8988T (cell line): ENCODE results near the gene KRT15.
A peak's percentile ranks its signal among the peaks of the same experiment; 100 is the strongest.

Experiments used
- DNase-seq: peaks from one replicate; pipeline ENCODE4 v3.0.0; 2011

The KRT15 gene

DNA sequence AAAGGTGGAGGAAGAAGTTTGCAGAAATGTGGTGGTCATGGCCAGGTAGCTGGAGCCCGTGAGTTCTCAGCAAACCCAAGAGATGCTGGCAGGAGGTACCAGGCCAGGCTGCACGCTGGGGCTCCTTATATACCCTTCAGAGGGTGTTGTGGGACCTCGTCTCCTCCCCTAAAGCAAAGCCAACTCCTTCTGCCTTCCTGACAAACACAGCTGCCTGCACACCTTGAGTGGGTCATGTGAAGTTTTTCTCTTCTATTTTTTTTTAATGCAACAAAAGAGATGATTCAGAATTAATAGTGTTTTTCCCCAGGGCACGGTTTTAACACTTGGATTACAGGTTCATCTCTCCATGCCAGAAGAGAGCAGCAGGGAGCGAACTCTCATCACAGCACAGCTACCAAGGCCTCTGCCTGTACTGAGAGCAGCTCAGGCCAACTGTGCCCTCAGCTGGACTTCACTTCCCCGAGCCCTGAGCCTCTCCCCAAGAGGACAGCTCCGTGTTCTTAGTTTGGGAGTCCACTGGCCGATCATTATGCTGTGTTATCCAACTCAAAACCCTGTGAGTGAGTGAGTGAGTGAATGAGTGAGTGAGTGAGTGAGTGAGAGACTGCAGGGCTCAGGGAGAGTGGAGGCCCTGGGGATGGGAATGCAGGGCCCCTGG is at the start of gene KRT15:
TSS of gene KRT15 (minus strand) at position 102 of the 661 bp plus-strand sequence. CDS start at position 39, 63 bp downstream.
- DNase-seq: no peak

DNA sequence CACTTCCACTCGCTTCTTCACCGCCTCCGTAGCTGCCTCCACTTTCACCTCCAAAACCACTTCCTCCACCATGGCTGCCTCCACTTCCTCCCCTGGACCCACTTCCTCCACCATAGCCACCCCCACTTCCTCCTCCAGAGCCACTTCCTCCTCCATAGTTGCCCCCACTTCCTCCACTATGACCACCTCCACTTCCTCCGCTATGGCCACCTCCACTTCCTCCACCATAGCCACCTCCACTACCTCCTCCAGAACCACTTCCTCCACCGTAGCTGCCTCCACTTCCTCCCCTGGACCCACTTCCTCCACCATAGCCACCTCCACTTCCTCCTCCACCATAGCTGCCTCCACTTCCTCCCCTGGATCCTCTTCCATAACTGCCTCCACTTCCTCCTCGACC is 48.6 kb upstream of the KRT15 start:
- DNase-seq: no peak

DNA sequence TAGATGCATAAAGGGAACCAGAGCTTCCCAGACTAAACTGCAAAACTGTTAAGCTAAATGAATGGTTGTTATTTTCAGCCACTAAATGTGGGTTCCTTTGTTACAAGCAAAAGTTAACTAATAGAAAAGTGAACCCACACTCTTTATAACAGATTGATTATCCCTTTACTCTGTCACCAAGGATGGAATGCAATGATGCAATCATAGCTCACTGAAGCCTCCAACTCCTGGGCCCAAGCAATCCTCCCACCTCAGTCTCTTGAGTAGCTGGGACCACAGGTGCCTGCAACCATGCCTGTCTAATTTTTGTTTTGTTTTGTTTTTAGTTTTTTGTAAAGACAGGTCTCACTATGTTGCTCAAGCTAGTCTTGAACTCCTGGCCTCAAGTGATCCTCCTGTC is 46.6 kb upstream of the KRT15 start:
- DNase-seq: no peak

DNA sequence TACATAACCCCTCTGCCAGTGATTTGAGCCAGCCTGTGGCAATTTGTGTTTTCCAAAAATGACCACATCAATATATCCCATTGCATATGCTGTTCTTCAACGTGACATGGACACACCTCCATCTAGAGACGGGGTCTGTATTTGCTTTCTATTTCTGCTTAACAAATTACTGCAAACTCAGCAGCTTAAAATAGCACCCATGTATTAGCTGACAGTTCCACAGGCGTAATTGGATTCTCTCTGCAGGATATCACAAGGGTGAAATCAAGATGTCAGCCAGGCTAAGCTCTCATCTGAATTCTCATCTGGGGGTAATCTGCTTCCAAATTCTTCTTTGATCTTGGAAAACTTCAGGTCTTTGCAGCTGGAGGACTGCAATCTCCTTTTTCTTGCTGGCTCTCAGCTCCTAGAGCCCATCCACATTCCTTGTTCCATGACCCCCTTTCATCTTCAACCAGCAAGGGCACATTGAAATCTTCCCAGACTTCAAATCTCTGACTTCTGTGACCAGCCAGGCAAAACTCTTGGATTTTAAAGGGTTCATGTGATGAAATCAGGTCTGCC is 45.0 kb upstream of the KRT15 start:
- DNase-seq: no peak

DNA sequence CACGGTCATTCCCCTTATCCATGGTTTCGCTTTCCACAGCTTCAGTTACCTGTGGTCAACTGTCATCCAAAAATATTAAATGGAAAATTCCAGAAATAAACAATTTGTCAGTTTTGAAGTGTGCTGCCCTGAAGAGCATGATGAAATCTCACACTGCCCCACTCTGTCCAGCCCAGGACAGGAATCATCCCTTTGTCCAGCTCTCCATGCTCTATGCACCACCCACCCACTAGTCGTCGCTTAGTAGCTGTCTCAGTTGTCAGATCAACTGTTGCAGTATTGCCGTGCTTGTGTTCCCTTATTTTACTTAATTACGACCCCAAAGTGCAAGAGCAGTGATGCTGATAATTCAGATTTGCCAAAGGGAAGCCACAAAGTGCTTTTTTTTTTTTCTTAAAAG is 42.9 kb upstream of the KRT15 start:
- DNase-seq: no peak

DNA sequence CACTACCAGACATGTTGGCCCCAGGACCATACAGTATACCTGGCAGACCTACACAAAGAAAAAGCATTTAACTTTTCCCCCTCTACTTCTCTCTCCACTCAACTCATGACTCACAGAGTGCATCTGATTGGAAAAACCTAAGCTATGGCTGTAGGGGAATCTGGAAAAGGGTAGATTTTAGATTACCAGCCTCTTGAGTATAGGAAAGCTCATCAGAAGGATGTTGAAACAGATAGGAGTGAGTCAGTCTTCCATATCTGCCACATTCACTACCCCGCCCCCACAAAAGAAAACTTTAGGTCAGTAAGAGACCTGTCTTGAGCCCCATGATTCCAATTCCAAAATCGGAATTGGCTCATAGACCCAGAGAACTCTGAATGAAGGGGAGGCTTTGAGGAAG is 40.9 kb upstream of the KRT15 start:
- DNase-seq: no peak

DNA sequence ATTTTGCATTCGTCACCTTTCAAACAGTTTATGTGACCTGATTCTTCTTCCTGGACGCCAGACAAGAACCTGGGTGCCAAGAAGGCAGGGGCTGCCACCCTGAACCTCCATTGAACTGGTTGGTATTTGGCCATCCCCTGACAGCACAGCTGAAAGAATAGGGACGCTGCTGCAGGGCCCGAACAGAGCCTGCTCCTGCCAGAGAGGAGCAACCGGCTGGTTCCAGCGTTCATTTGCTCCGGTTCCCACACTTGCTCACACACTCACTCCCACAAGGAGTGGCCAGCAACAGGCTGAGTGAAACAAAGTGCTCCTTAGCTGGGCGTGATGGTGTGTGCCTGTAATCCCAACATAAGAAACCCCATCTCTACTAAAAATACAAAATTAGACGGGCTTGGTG is 38.2 kb upstream of the KRT15 start:
- DNase-seq: no peak

DNA sequence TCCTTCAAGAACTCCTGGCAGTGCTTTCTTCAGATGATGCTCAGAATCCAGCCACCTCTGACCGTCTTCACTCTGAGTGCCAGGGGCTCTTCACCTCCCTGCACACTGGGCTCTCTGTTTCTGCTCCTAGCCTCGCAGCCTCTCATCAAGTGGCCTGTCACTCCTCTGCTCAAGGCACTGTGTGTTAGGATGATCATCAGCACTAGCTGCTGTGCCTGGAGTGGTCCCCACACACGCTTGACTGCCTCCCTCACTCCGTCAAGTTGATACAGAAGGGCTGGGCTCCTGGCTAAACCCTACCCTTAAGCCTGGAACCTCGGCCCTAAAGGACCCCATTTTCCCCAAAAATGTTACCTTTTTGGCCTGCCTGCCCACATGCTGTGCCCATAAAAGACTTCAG is 37.6 kb upstream of the KRT15 start:
- DNase-seq: no peak

DNA sequence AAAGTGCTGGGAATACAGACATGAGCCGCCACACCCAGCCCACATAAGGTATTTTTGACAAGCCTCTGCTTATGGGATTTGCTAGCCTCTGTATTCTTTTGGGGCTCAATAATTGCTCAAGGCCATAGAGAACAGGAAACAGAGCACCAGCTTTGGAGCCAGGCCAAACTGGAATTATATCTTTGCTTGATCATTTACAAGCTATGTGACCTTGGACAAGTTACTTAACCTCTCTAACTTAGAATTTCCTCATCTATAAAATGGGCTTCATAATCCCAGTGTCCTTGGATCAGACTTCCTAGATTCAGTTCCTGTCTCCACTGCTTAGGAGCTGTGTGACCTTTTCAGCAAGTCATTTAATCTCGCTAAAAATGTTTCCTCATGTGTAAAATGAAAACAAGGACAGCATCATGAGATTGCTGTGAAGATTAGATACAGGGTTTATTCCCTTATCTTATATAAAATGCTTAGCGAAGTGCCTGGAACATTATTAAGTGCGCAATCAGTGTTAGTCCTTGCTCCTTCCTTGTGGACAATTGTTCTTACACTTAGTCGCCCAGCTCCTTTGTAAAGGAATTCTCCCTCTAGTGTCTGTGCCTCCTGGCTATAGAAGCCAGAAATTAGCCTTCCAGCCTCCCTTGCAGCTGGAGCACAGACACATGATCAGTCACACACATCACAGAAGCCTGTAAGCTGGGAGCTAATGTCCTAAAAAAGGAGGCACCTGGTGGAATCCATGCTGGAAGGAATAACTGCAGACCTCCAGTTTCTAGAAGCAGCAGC is 36.6 kb upstream of the KRT15 start:
- no peak for DNase-seq

DNA sequence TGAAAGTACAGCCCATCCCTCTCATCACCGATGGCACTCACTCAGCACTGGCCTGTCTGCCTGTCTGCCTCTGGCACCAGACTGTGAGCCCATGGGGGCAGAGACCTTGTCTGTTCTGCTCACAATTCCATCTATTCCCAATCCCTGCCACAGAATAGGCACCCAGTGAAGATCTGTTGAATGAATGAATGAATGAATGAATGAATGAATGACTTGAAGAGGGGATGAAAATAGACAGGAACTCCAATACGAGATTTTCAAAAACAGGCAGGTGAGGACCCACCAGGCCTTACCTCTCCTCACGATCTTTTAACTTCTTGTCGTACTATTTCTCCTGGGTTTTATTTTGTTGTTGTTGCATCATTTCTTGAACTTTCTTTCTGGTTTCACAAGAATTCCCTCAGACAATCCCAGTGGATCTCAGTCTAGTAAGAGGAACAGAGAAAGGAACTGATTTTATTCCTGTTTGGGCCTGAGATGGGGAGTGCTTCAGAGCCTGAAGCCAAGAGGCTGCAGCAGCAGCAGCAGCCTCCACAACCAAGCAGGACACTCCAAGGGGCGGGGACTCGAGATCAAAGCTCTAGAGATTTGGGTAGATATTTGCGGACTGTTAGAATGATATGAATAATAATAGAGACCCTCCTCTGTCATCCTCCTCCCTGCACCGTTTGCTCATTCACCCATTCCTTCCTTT is 35.4 kb upstream of the KRT15 start:
- DNase-seq: no peak

DNA sequence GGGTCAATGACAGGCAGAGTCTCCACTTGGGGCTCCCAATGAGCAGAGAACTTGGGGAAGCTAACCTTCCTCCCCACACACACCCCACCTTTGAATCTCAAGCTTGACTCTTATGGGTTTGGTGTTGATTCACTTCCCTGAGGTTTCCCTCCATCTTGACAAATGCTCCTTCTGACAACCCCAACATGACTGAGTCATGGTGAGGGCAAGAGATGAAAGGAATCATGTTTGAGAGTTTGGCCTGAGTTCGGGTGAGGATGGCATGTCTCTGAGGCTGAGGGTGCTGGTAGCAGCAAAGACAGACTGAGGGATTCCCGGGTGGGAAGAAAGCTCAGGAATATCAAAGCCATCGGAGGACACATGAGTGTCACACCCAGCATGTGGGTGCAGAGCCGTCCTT is 34.5 kb upstream of the KRT15 start:
- no peak for DNase-seq

DNA sequence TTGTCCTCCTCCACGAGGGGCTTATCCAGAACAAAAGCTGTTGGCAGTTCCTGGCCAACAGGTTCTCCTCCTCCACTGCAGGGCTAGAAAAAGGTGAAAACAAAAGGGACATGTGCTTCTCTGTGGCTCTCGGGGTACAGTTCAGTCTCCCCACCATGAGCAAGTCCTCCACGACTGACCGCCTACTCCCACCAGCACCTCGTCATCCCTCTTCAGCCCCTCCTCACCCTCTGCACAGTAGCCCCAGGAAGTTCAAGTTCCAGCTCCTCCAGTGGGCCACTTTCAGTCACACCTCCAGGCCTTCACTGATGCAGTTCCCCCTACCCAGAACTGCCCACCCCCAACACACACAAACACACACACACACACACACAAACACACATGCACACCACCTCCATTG is 33.8 kb upstream of the KRT15 start:
- DNase-seq: no peak

DNA sequence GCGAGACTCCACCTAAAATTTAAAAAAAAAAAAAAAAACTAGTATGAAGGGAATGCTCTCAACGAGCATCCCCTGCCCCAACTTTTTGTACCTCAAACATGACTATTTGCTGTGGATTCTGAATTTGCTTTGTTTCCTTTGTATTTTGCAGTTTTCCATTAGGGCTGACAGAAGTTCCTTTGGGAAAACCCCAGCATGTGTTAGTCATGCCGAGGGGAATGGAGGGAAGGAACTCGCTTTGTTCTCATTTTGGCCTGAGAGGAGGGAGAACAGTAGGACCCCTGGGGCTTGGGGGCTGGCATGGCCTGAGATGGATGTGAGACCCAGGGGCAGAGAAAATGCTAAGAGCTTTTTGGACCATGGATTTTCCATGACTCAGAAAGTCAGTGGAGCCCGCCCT is 32.7 kb upstream of the KRT15 start:
- no peak for DNase-seq

DNA sequence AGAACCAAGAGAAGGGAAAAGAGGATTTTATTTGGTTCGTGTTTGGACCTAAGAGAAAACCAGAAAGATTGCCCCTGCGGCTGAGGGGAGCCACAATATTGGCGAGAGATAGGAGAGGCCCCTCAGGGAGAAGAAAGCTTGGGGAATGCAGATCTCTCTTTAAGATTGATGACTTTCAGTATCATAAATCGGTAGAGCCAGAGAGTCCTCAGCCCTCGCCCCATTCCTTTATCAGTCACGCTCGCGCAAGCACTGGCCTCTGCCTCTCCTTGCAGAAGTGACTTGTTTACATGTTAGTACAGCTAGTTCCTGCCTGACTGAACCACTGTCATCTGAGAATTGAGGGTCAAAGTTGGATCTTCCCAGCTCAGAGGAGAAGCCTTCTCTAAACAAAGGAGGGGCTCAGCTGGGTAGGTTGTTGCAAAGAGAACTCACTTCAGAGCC is 30.9 kb upstream of the KRT15 start:
- DNase-seq: no peak

DNA sequence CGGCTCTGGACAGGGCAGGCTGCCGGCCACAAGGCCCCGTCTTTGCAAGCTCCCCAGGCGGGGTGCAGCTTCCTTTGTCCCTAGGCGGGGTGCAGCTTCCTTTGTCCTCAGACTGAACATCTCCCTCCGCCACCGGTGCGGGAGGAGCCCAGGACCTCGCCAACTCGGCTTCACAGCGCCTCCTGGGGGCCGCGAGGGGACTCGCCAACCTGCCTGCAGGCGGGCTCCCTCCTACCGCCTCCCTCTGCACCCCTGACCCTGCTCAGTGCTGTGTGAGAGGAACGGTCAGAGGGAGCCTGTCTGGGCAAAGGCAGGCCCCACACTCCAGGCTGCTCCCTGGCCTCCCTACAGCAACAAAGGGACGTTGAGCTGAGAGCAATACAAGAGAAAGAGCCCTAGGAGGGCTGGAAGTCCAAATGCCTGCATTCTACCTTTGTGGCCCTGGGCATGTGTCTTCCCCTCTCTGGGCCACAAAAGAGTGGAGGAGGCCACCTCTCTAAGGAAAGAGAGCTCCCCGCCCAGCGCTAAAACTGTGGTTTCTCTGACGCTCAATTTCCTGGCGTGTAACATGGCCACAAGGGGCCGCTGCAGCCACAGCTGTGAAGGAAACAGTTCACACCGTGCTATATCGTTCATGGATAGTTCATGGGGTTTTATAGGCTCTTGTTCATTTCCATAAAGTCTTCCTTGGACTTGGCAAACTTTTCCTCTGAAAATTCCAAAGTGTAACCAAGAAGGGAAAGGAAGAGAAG is 30.3 kb upstream of the KRT15 start:
- DNase-seq: peak; percentile 60

DNA sequence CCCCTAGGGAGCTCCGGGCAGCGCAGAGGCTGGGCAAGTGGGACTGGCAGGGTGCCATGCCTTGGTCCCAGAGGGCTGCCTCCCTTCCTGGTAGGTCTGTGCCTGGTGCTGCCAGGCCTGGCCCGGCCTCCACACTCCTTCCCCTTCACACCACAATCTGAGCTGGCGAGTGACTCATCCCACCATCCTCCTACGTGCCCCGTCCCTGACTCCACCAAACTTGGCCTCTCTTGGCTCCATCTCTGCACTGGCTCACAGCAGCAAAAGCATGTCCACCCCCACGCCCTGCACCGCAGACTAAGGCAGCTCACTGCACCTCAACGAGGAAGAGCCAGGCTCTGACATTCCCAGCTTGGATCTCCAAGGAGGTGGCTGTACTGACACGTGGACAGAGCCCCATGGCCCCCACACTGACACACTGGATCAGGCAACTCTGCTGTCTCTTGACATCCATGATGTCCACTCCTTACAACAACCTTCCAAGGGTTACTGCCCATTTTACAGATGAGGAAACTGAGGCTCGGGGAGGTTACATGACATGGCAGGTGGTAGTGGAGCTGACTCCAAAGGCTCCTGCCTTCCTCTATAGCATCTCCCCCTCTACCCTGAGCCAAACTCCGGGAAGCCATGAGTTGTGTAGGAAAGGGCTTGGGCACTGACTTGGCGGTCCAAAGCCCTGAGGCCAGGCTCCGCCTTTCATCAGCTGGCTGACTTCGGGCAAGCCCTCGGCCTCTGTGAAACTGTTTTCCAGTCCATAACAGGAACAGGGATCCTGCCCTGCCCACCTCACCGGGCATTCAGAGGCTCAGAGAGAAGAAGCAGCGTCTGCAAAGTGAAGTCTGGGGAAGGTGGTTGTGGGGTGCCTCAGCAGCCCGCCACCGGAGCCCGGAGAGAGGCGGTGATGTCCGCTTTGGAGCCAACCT is 29.5 kb upstream of the KRT15 start:
- DNase-seq: peak; percentile 66

DNA sequence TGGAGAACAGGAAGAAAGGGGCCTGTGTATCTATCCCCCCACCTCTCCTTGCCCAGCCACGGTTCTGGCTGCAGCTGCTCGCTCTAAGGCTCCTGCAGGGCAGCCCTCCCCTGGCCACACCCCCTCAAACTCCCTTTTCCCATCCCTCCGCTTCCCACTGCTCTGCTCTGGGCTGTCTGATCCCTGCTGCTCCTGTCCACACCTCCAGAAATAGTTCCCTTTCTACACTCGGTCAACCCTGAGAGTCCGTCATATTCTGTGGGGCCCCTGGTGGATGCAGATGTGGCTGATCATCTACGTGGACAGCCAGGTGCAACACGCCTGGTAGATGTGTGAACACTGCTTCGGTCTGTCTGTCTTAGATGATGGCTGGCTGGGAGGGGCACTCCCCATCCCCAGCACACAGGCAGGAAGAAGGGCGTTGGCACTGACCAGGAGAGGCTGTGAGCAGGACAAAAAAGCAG is 28.7 kb upstream of the KRT15 start:
- no peak for DNase-seq

DNA sequence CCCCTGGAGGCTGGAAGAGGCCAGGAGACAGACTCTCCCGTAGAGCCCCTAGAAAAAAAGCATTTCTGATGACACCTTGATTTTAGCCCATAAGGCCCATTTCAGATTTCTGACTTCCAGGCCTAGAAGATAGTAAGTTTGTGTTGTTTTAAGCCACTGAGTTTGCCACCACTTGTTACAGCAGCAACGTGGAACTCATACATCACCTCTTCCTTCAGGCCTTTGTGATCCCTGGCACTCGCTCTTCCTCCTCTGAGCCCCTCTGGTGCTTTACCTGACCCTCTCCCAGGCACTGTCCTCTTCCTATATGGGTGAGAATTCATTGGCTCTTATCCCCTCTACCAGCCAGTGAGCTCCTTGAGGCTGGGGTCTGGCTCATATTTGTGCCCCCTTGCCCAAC is 28.1 kb upstream of the KRT15 start:
- no peak for DNase-seq

DNA sequence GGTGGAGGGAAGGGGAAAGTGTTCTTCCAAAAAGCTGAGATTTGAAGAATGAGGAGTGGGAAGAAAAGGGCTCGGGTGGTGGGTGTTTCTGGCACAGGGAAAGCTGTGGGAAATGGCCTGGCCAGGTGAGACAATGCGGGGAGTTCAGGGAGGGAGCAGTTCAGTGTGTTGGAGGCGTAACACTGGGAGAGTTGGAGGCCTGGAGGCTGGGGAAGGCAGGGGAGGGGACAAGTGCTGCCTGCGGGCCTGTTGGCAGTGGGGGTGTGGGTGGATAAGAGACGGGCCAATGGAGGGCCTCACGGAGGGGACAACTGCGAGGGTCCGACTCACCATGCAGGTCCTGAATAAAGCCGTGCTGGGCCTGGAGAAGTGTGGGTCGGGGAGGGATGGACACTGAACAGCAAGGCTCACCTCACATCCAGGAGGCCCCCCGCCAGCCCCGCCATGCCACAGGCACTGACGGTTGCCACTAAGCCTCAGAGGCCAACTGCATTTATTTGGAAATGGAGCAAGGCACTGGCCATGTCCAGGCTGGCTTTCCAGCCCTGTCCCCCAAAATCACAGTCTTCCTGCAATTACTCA is 27.2 kb upstream of the KRT15 start:
- no peak for DNase-seq

DNA sequence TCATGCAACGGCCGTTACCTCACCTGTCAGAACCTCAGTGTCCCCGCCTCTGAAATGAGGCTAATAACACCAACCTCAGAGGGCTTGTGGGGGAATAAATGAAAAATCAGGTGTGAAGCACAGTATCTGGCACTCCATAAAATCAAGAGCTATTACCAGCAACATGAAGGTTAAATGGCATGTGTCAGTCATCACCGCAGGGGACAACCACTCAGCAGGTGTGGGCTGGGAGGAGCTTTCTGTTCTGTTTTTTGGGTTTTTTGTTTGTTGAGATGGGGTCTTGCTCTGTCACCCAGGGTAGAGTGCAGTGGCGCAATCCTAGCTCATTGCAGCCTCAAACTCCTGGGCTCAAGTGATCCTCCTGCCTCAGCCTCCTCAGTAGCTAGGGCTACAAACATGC is 26.2 kb upstream of the KRT15 start:
- DNase-seq: no peak

DNA sequence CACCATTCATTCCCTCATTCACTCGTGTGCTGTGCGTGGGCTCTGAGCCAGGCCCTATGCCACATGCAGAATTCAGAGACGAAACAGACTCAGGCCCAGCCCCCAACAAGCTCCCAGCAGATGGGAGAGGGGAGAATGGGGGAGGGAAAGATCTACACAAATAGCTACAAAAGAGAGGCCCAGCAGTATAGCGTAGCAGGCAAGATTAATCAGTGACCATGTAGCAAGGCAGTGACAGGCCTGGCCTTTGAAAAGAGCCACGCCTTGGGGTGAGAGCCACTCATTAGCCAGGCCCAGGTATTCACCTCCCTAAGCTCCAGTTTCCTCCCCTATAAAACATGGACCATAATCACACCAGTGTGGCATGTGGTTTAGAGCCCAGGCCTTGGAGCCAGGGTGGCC is 25.8 kb upstream of the KRT15 start:
- DNase-seq: no peak
